ENCODE data around the gene TOP1.

Gene TOP1

GRCh38 chr20:41028359-41029149 is at the start of gene TOP1:
Gene TOP1, plus strand, starts transcription at chr20:41028822. Its CDS starts 246 bp downstream, at chr20:41029068.
- peak; percentile 99 to 100 (median 100) for DNase-seq (ENCODE audit: low read depth in 3 of 3)

DNA sequence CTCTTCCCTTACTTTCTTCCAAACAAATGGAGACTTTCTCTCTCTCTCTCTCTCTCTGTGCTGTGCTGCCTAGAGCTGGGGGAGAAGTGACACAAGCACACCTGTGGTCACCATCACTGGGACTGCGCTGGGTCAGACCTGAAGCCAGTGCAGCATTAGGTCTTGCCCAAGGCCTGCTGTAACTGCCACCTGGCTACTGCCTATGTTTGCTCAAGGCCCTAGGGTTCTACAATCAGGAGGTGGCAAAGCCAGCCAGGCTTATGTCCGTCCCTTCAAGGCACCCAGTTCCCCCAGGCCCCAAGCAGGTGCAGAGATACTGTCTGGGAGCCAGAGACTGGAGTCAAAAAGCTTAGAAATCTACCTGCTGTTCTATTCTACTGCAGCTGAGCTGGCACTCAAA is 49.4 kb upstream of the TOP1 start:
- DNase-seq (ENCODE audit: low read depth in 3 of 3), result no peak

GRCh38 chr20:40980106-40980827 is 48.4 kb upstream of the TOP1 start:
- DNase-seq (ENCODE audit: low read depth in 3 of 3), result no peak

DNA sequence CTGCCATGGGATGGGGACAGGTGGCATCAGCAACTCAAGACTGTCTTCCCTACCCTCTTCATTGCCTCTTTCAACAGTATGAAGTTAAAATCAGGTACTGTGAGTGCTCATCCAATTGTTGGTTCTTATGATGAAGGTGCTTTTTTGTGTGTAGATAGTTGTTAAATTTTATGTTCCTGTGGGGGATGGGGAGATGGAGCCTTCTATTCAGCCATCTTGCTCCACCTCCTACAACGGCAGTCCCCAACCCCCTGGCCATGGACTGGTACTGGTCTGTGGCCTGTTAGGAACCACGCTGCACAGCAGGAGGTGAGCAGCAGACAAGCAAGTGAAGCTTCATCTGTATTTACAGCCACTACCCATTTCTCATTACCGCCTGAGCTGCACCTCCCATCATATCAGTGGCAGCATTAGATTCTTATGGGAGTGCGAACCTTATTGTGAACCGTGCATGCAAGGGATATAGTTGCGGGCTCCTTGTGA is 47.8 kb upstream of the TOP1 start:
- no peak for DNase-seq (ENCODE audit: low read depth in 3 of 3)

- no peak for DNase-seq (ENCODE audit: low read depth in 3 of 3)
Observed at GRCh38 chr20:40982415-40983145, 46.0 kb upstream of the TOP1 start.

DNA sequence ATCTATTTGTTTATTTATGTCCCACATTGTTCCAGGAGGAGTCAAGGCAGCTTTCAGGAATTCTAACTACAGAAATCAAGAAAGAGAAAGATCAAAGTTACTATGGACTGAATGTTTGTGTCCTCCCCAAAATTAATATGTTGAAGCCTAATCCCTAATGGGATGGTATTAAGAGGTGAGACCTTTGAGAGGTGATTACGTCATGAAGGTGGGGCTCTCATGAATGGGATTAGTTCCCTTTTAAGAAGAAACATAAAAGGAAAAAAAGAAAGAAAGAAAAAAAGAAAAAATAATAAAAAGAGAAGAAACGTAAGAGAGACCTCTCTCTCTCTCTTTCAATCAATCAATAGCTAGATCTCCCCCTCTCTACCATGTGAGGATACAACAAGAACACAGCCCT is 44.7 kb upstream of the TOP1 start:
- no peak for DNase-seq (ENCODE audit: low read depth in 3 of 3)

GRCh38 chr20:40984496-40984895 is 44.1 kb upstream of the TOP1 start:
- DNase-seq (ENCODE audit: low read depth in 3 of 3), result no peak

DNA sequence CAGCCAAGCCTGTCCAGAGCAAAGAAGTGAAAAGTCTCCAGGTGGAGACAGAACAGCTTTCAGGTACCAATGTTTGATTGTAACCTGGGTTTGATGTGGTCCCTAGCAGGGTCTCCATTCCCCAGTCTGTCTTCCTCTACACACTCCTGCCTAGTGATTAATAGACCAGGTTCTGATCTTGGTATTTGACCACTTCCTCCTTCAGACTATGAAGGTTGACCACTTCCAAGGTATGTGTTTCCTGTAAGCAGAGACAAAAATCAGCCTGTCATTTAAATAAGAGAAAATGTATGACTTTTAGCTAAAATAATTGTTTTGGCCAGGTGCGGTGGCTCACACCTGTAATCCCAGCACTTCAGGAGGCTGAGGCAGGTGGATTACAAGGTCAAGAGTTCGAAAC is 41.8 kb upstream of the TOP1 start:
- no peak for DNase-seq (ENCODE audit: low read depth in 3 of 3)

DNA sequence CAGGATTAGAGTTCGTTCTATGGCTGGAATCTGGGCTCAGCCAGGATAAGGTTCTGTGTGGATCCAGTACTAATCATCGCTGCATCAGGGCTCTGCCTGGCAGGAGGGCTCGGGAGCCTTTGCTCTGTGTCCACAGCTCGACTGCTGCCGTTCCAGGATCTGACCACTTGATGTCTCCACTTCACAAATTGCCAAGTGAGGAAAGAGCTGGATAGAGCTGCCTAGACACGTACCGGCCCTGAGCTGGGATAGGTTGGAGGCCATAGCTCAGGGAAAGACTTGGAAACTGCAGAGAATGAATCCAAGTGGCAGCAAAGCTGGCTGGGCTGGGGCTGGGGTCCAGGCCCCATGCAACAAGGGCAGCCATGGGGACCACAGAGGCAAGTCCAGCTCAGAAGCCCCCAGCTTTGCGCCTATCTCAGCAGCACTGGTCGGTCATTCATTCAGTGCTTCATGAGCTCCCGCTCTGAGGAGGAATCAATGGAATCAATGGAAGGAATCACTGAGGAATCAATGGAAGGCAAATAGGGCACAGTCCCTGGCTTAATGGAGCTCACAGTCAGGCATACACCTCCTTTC is 38.0 kb upstream of the TOP1 start:
- DNase-seq (ENCODE audit: low read depth in 3 of 3), result peak in 2 of 3 experiments; percentile 48

DNA sequence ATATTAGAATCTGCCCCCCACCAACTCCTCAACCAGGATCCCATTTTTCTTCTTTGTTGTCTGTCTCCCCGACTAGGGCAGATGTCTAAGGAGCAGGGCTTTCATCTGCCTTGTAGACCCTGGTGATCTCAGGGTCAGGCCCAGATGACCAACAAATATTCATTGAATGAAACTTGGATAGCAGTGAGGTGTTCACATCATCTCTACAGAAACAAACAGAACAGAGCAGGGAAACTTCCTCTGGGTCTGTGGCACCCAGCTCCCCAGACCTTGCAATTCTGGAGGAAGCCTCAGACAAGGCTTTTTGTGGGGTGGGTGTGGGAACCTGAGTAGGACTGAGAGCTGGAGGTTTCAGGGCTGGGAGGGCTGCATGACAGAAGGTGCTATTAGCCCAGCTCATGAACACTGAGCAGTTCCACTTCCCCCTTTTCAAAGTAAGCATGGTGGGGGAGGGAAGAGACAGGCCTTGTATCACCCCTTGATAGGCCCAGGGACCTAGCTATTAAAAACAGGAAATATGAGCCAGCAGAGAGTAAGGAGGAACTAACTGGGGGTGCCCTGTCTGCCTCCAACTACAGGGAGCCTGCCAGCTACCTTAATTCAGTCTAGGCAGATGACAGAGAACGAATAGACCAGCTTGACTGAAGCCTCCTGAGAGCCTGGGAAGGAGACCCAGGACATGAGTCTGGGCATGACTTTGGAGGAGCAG is 37.3 kb upstream of the TOP1 start:
- DNase-seq (ENCODE audit: low read depth in 3 of 3), result no peak

DNA sequence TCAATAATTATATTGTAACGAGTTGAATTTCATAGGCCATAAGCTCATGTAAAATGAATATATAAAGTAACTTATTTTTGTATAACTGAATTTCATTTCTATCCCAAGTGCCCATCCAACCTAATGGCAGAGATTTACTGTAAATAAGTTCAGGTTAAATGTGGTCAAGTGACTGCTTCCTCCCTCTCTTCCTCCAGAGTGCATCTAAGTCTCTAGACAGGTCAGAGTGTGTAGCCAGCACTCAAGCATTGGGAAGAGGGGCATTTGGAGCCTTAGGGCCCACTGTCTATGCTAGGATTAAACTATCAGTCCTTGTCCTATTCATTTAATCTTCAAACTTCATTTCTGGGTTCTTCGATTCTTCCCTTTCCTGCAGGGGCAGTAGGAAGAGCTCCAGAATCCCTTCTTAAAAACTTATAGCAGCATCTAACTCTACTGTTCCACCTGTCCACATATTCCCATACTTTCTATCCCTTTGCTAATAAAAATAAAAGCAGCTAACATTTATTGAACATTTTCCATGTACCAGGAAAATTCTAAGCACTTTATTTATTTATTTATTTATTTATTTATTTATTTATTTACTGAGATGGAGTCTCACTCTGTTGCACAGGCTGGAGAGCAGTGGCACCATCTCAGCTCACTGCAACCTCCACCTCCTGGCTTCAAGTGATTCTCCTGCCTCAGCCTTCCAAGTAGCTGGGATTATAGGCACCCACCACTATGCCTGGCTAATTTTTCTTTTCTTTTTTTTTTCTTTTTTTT is 36.1 kb upstream of the TOP1 start:
- DNase-seq (ENCODE audit: low read depth in 3 of 3), result no peak

DNA sequence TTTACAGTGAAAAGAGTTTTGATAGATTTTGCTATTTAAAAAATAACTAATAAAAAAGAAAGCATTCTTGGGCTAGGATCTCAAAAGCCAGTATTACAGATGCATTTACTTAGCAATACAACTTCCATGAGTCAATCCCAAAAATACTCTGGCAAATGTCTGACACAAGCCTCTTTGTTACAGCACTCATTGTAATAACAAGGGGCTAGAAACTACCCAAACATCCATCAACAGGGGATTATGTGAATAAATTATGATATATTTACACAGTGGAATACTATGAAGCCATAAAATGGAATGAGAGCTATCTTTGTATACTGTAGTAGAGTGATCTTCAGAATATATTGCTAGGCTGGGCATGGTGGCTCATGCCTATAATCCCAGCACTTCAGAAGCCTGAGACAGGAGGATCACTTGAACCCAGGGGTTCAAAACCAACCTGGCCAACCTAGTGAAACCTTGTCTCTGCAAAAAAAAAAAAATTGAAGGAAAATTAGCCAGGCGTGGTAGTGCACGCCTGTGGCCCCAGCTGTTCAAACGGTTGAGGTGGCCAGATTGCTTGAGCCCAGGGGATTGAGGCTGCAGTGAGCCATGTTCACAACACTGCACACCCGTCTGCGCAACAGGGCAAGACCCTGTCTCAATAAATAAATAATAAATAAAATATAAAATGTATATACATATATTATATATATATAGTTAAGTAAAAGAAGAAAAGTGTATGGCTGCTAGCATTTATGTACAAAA is 34.7 kb upstream of the TOP1 start:
- no peak for DNase-seq (ENCODE audit: low read depth in 3 of 3)

DNA sequence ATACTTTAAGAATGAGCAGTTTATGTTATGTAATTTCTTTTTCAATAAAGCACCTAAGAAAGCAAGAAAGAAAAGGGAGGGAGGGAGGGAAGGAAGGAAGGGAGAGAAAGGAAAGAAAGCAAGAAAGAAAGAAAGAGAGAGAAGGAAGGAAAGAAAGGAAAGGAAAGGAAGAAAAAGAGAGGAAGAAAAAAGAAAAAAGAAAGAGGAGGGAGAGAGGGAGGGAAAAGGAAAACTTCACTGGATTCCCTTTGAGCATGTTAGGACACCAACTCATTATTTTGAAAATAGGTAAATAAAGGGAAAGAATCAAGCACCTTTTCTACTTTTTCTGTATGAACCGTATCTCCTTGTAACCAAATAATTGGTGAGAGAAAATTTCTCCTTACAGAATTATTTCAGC is 32.3 kb upstream of the TOP1 start:
- no peak for DNase-seq (ENCODE audit: low read depth in 3 of 3)

GRCh38 chr20:40997116-40997515 is 31.5 kb upstream of the TOP1 start:
- DNase-seq (ENCODE audit: low read depth in 3 of 3), result no peak

DNA sequence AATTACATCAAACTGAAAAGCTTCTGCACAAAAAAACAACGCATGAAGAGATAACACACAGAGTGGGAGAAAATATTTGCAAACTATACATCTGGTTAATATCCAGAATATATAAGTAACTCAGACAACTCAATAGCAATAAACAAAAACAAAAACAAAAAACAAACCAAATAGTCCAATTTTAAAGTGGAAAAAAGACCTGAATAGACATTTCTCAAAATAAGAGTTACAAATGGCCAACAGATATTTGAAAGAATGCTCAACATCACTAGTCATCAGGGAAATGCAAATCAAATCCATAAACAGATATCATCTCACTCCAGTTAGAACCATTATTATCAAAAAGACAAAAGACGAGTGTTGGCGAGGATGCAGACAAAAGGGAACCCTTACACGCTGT is 28.8 kb upstream of the TOP1 start:
- DNase-seq (ENCODE audit: low read depth in 3 of 3), result no peak

DNA sequence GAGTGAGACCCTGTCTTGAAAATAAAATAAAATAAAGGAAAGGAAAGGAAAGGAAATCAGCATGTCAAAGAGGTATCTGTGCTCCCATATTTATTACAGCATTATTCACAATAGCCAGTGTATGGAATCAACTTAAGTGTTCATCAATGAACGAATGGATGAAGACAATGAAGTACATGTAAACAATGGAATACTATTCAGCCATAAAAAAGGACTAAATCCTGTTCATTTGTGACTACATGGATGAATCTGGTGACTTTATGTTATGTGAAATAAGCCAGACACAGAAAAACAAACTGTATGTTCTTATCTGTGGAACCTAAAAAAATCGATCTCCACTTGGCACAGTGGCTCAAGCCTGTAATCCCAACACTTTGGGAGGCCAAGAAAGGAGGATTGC is 28.0 kb upstream of the TOP1 start:
- no peak for DNase-seq (ENCODE audit: low read depth in 3 of 3)

DNA sequence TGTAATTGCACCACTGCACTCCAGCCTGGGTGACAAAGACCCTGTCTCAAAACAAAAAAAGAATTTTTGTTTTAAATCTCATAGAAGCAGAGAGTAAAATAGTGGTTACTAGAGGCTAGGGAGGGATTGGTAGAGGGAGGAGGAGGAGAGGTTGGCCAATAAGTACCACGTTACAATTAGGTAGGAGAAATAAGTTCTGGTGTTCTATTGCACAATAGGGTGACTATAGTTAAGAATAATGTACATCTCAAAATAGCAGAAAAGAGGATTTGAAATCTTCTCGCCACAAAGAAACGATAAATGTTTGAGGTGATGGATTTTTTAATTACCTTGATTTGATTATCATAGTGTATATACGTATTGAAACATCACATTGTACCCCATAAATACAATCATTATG is 27.1 kb upstream of the TOP1 start:
- no peak for DNase-seq (ENCODE audit: low read depth in 3 of 3)

GRCh38 chr20:41002842-41003142 is 25.8 kb upstream of the TOP1 start:
- no peak for DNase-seq (ENCODE audit: low read depth in 3 of 3)

GRCh38 chr20:41003143-41003935 is 25.3 kb upstream of the TOP1 start:
- DNase-seq (ENCODE audit: low read depth in 3 of 3), result peak in 2 of 3 experiments; percentile 38 to 51
